Measurements from ENCODE around the gene TBC1D9B. TPM values are rescaled to one million over a fixed set of nuclear protein-coding genes. Genes with fewer than 3 reads are reported as not detected.
A peak's percentile ranks its signal among the peaks of the same experiment; 100 is the strongest.

The TBC1D9B gene
- total and polyA plus RNA-seq, 2 of the 13 experiments (the other 11 are each of a cell fraction or from before 2014, with no cell fraction given) = 35.0 to 50.0 TPM

- TF ChIP-seq DDIT3 (CRISPR knock-in tag; IDR thresholded peaks at IDR 0.05) (no peak), HNRNPK (IDR thresholded peaks at IDR 0.05; ENCODE audit: low read depth, low read length, poor library complexity, severe bottlenecking) (peak; percentile 97), KDM4B (CRISPR knock-in tag; IDR thresholded peaks at IDR 0.05) (peak; percentile 82; the same call in 1 of the 2 replicates), SALL2 (CRISPR knock-in tag; IDR thresholded peaks at IDR 0.05) (peak; percentile 74; the same call in 1 of the 2 replicates), ZNF274 (CRISPR knock-in tag; IDR thresholded peaks at IDR 0.05) (0 out of 2 replicates have a peak, but pooled peaks have one; percentile 16), ZNF282 (IDR thresholded peaks at IDR 0.05; ENCODE audit: partially characterized antibody) (no peak), TAF1 (CRISPR knock-in tag; IDR thresholded peaks at IDR 0.05) (no peak; the same call in 1 of the 2 replicates), ZKSCAN8 (CRISPR knock-in tag; IDR thresholded peaks at IDR 0.05; ENCODE audit: borderline replicate concordance) (peak; percentile 60; the same call in 1 of the 2 replicates), YEATS4 (CRISPR knock-in tag; IDR thresholded peaks at IDR 0.05; ENCODE audit: borderline replicate concordance) (peak; percentile 91), TOPORS (CRISPR knock-in tag; IDR thresholded peaks at IDR 0.05) (peak; percentile 78; the same call in 1 of the 2 replicates), ARNT (IDR thresholded peaks at IDR 0.05) (no peak), JUN (CRISPR knock-in tag; IDR thresholded peaks at IDR 0.05) (peak; percentile 82; the same call in 1 of the 2 replicates), ZNF232 (CRISPR knock-in tag; IDR thresholded peaks at IDR 0.05; ENCODE audit: borderline replicate concordance) (no peak), ETS1 (CRISPR knock-in tag; IDR thresholded peaks at IDR 0.05) (no peak; the same call in 1 of the 2 replicates), ZBTB8A (CRISPR knock-in tag; IDR thresholded peaks at IDR 0.05; ENCODE audit: borderline replicate concordance, low read depth) (no peak), ZNF337 (CRISPR knock-in tag; IDR thresholded peaks at IDR 0.05; ENCODE audit: borderline replicate concordance, low read depth) (no peak), ZSCAN21 (CRISPR knock-in tag; IDR thresholded peaks at IDR 0.05; ENCODE audit: borderline replicate concordance) (peak; percentile 8; the same call in 1 of the 2 replicates), ZNF772 (CRISPR knock-in tag; IDR thresholded peaks at IDR 0.05) (peak; percentile 61; the same call in 1 of the 2 replicates), JARID2 (CRISPR knock-in tag; IDR thresholded peaks at IDR 0.05; ENCODE audit: insufficient replicate concordance) (no peak), ZNF121 (CRISPR knock-in tag; IDR thresholded peaks at IDR 0.05) (peak; percentile 31; the same call in 1 of the 2 replicates), ZNF598 (CRISPR knock-in tag; IDR thresholded peaks at IDR 0.05; ENCODE audit: borderline replicate concordance) (0 out of 2 replicates have a peak, but pooled peaks have one; percentile 4), THAP7 (CRISPR knock-in tag; IDR thresholded peaks at IDR 0.05) (no peak), ZFP36L2 (CRISPR knock-in tag; IDR thresholded peaks at IDR 0.05) (no peak)
- TF ChIP-seq, protein P1, sequence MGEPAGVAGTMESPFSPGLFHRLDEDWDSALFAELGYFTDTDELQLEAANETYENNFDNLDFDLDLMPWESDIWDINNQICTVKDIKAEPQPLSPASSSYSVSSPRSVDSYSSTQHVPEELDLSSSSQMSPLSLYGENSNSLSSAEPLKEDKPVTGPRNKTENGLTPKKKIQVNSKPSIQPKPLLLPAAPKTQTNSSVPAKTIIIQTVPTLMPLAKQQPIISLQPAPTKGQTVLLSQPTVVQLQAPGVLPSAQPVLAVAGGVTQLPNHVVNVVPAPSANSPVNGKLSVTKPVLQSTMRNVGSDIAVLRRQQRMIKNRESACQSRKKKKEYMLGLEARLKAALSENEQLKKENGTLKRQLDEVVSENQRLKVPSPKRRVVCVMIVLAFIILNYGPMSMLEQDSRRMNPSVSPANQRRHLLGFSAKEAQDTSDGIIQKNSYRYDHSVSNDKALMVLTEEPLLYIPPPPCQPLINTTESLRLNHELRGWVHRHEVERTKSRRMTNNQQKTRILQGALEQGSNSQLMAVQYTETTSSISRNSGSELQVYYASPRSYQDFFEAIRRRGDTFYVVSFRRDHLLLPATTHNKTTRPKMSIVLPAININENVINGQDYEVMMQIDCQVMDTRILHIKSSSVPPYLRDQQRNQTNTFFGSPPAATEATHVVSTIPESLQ (CRISPR knock-in tag; conservative IDR thresholded peaks at IDR 0.05) = no peak
- TF ChIP-seq, protein P2, sequence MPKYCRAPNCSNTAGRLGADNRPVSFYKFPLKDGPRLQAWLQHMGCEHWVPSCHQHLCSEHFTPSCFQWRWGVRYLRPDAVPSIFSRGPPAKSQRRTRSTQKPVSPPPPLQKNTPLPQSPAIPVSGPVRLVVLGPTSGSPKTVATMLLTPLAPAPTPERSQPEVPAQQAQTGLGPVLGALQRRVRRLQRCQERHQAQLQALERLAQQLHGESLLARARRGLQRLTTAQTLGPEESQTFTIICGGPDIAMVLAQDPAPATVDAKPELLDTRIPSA (CRISPR knock-in tag; IDR thresholded peaks at IDR 0.05; ENCODE audit: borderline replicate concordance) = 0 out of 2 replicates have a peak, but pooled peaks have one; percentile 84
- TF ChIP-seq, protein P3, sequence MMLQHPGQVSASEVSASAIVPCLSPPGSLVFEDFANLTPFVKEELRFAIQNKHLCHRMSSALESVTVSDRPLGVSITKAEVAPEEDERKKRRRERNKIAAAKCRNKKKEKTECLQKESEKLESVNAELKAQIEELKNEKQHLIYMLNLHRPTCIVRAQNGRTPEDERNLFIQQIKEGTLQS (CRISPR knock-in tag; IDR thresholded peaks at IDR 0.05) = peak; percentile 99
Measured at GRCh38 chr5:179818746-179819295, 88.9 kb downstream of the TBC1D9B start (continued).

Measured in HepG2 (cell line).